Fibroblast of the aortic adventitia (primary cell): Measurements from ENCODE around the gene CHIC2. TPM values are rescaled to one million over a fixed set of nuclear protein-coding genes. Genes with fewer than 3 reads are reported as not detected.

Source experiments
- DNase-seq: peaks from one replicate; pipeline ENCODE4 v3.0.0-alpha.2; 2010; ENCODE audit warnings: low read depth
- H3K4me3 ChIP-seq: 2 replicates; pipeline ENCODE4 v1.5.1; 2011; ENCODE audit warnings: low read depth, mild to moderate bottlenecking, control low read depth, low read length, moderate library complexity
- CTCF ChIP-seq: IDR thresholded peaks from 2 replicates; pipeline ENCODE4 v1.5.1; 2011; ENCODE audit warnings: mild to moderate bottlenecking, low read length, control low read depth, inconsistent platforms; ENCODE audit not compliant: insufficient read depth
- total RNA-seq: library from RNA; depleted of rRNA; stranded (reverse); fragments of >200 nt; gene quantifications from 2 replicates; pipeline ENCODE4 v1.2.3, GENCODE V29; 2012; ENCODE audit warnings: low replicate concordance

CHIC2 gene
- total RNA-seq, 1 donor: 88.4 TPM

GRCh38 chr4:53981066-53981465 lies 83.3 kb downstream of the CHIC2 start:
- DNase-seq: no peak
- TF ChIP-seq CTCF: no peak
- no peak overlapping the region for H3K4me3 ChIP-seq

GRCh38 chr4:53974561-53974960 lies 89.8 kb downstream of the CHIC2 start:
- TF ChIP-seq CTCF: no peak
- no peak overlapping the region for H3K4me3 ChIP-seq
- DNase-seq: no peak

GRCh38 chr4:53967986-53968385 lies 96.4 kb downstream of the CHIC2 start:
- DNase-seq: no peak
- H3K4me3 ChIP-seq: no peak overlapping the region
- TF ChIP-seq CTCF: no peak

GRCh38 chr4:53963781-53964180 lies 100.6 kb downstream of the CHIC2 start:
- no peak for TF ChIP-seq CTCF
- no peak for DNase-seq
- H3K4me3 ChIP-seq: no peak overlapping the region

GRCh38 chr4:53963336-53963735 lies 101.1 kb downstream of the CHIC2 start:
- DNase-seq: no peak
- no peak for TF ChIP-seq CTCF
- H3K4me3 ChIP-seq: no peak overlapping the region

GRCh38 chr4:53962516-53963225 lies 101.7 kb downstream of the CHIC2 start:
- TF ChIP-seq CTCF: no peak
- peak; percentile 74 for DNase-seq
- no peak overlapping the region for H3K4me3 ChIP-seq

- TF ChIP-seq CTCF: no peak
- DNase-seq: no peak
- no peak overlapping the region for H3K4me3 ChIP-seq
These were observed 103.1 kb downstream of the CHIC2 start for GRCh38 chr4:53961351-53961750.
